ENCODE results near the gene RESP18.

DNA sequence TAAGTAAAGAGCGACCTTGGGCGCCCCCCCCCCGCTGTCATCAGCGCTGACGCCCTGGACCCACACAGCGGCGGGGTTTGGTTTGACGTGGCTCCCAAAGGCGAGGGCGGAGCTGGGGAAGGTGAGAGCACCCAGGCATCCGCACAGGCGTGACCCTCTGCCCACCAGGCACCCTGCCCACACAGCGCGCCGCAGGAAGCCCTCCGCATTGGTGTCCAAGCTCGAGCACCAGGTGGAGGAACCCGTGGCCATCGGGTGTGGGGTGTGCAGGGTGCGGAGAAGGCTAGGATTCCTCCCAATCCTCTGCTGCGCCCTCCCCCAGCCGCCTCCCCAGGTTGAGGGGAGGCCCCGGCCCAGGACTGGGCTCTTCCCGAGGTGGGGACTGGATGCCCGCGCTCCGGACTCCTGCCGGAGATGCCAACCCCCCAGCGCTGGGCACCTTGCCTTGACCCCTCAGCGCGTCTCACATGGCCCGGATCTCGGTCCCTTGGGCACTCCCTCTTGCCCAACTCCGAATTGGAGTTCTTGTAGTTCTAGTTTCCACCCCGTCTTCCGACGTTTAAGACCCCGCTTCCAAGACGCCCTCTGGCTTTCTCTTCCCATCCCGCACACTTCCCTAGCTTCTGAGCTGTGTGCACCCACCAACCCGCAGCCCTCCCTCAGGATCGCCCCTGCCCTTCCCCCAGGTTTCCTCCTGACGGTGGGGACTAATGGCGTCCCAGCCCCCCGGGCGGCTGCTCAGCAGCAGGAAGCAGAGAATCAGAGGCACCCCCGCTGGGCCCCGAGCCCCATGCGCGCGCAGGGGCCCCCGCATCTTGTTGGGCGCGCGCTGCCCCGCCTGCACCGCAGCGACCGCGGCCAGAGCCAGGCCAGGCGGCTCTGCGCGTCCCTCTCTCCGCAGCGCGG is 25.9 kb upstream of the RESP18 start:
- no peak for TF ChIP-seq CTCF (IDR thresholded peaks at IDR 0.05)
- no peak for TF ChIP-seq EZH2 (IDR thresholded peaks at IDR 0.05; ENCODE audit: borderline replicate concordance, insufficient read depth, low read depth, low read length, poor library complexity, severe bottlenecking)
